Measurements from ENCODE around the gene CNTNAP4. TPM values are rescaled to one million over a fixed set of nuclear protein-coding genes. Genes with fewer than 3 reads are reported as not detected.
A peak's percentile ranks its signal among the peaks of the same experiment; 100 is the strongest.

Gene CNTNAP4
- total and polyA plus RNA-seq, 2 of the 13 experiments (the other 11 are each of a cell fraction or from before 2014, with no cell fraction given) = not detected

GRCh38 chr16:76278980-76279379, 1.8 kb downstream of the CNTNAP4 start:
- Histone ChIP-seq H3K9me3 (ENCODE audit: low read length) (no peaks in the 10 kb centered on the region), H3K27ac (ENCODE audit: extremely low read length, insufficient read depth, low read length) (no peak overlapping the region), H3K36me3 (replicated peaks in 1 of 2; ENCODE audit: control insufficient read depth in 1 of 2, insufficient read depth in 2 of 2, low read length in 2 of 2) (no peaks in the 10 kb centered on the region), H3K27me3 (ENCODE audit: control insufficient read depth in 1 of 2, insufficient read depth in 2 of 2, low read length in 2 of 2) (no peaks in the 10 kb centered on the region), H2AFZ (ENCODE audit: low read length) (no peak overlapping the region), H3K4me1 (ENCODE audit: insufficient read depth, low read length) (no peaks in the 10 kb centered on the region), H3K4me3 (replicated peaks in 1 of 3; ENCODE audit: insufficient read depth in 1 of 3, low read depth in 2 of 3, low read length in 3 of 3) (no peak overlapping the region), H3K79me2 (ENCODE audit: insufficient read depth, low read length) (no peaks in the 10 kb centered on the region), H3K9ac (ENCODE audit: insufficient read depth, low read depth, low read length) (no peak overlapping the region), H4K20me1 (ENCODE audit: insufficient read depth, low read length) (no peaks in the 10 kb centered on the region), H3K4me2 (ENCODE audit: low read depth, low read length) (no peak overlapping the region)
- BruUV-seq (replicated peaks) = no TSS peak
- intact Hi-C loops (cut with micrococcal nuclease; ENCODE audit: unreplicated experiment) (loop anchor here (1.0 to 2.0 kb wide), 4 partner anchors 361 to 893 kb away; no protein-coding TSS in a partner anchor), in situ Hi-C loops (cut with HindIII; ENCODE audit: extremely low pct_ligation_motif_present, low pct_unique_long_range_greater_than_20kb) (loop anchor here (10.0 to 25.0 kb wide), 2 partner anchors 376 to 883 kb away; no protein-coding TSS in a partner anchor)
- ChIA-PET CTCF (ENCODE audit: low intra/inter-chr PET ratio, low total read pairs) (interaction anchor here (0.7 to 1.7 kb wide), 3 partner anchors 361 to 374 kb away, joined by 3 to 14 read pairs (median 3); no protein-coding TSS in a partner anchor), POLR2A (no interaction called here)
- FAIRE-seq (peak; percentile 66), DNase-seq (ENCODE audit: low spot score) (peak; percentile 13), ATAC-seq (peak; percentile 79)
- no peak for TF ChIP-seq ZSCAN25 (CRISPR knock-in tag; IDR thresholded peaks at IDR 0.05)
- no peak for TF ChIP-seq ZNF660 (CRISPR knock-in tag; IDR thresholded peaks at IDR 0.05; ENCODE audit: borderline replicate concordance, low read depth)
- no peak for TF ChIP-seq ZBTB44 (CRISPR knock-in tag; IDR thresholded peaks at IDR 0.05)
- no peak for TF ChIP-seq JDP2 (CRISPR knock-in tag; IDR thresholded peaks at IDR 0.05; ENCODE audit: borderline replicate concordance)
- no peak for TF ChIP-seq CREBL2 (CRISPR knock-in tag; IDR thresholded peaks at IDR 0.05; ENCODE audit: borderline replicate concordance)
- no peak for TF ChIP-seq ZNF468 (CRISPR knock-in tag; IDR thresholded peaks at IDR 0.05)
- TF ChIP-seq CC2D1A (CRISPR knock-in tag; IDR thresholded peaks at IDR 0.05) = no peak
- TF ChIP-seq ZNF709 (CRISPR knock-in tag; IDR thresholded peaks at IDR 0.05) = no peak
- TF ChIP-seq CCDC6 (CRISPR knock-in tag; IDR thresholded peaks at IDR 0.05) = no peak
- no peak for TF ChIP-seq U2AF2 (IDR thresholded peaks at IDR 0.05; ENCODE audit: low read depth, low read length)
- TF ChIP-seq PAF1 (CRISPR knock-in tag; IDR thresholded peaks at IDR 0.05) = no peak
- TF ChIP-seq XBP1 (CRISPR knock-in tag; IDR thresholded peaks at IDR 0.05) = no peak
- peak; percentile 34; the same call in 1 of the 2 replicates for TF ChIP-seq CEBPB (IDR thresholded peaks at IDR 0.05; ENCODE audit: borderline replicate concordance, low read depth, low read length)
- TF ChIP-seq ZBTB46 (CRISPR knock-in tag; IDR thresholded peaks at IDR 0.05; ENCODE audit: borderline replicate concordance) = no peak
- no peak for TF ChIP-seq FOXO4 (CRISPR knock-in tag; conservative IDR thresholded peaks at IDR 0.05)
- TF ChIP-seq ASH2L (IDR thresholded peaks at IDR 0.05; ENCODE audit: insufficient read length, low read depth, low read length) = no peak
- TF ChIP-seq ZBTB14 (CRISPR knock-in tag; IDR thresholded peaks at IDR 0.05) = no peak
- TF ChIP-seq GATAD1 (CRISPR knock-in tag; IDR thresholded peaks at IDR 0.05) = no peak
- peak; percentile 84 for TF ChIP-seq STAG1 (CRISPR knock-in tag; IDR thresholded peaks at IDR 0.05)
- TF ChIP-seq ZNF274 (CRISPR knock-in tag; IDR thresholded peaks at IDR 0.05) = no peak

Data from HepG2 (cell line).